ENCODE results near the gene GHRL.
"Not testable (repeated sequence)": the region's sequence is repeated elsewhere in the genome, so short reads cannot be mapped to it uniquely, and the experiment has no call there.

Gene GHRL

DNA sequence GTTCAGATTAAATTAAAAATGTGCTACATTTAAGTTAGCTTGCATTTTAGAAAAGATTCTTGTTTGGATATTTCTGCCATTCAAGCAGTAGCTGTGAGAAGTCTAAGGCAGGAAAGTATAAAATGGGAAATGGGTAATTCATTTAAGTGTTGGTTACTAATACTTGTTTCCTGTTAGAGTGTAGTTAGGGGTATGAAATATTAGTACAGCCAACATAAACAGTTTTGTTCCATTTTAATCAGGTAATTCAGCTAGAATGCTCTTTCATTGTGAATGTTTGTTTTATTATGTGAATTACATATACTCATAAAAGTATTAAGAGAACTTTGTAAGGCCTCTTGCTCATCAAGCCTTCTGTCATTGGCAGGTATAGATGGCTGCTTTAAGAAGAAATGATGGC is 24.6 kb downstream of the GHRL start:
- Histone ChIP-seq H3K36me3 (ENCODE audit: low read length) (peaks cover 33% of the 10 kb centered on the region), H3F3A (ENCODE audit: insufficient read depth) (0 out of 2 replicates have a peak, but pooled peaks cover 3% of the 10 kb centered on the region), H4K20me1 (ENCODE audit: low read depth, low read length) (peaks cover 6% of the 10 kb centered on the region; the same call in 1 of the 2 replicates), H3K27ac (ENCODE audit: low read depth, low read length) (no peak overlapping the region), H3K4me3 (ENCODE audit: insufficient read depth, low read length, poor library complexity, severe bottlenecking) (no peak overlapping the region), H3K9me2 (replicated peaks; ENCODE audit: insufficient read depth, low read length) (no peaks in the 10 kb centered on the region), H3K9ac (ENCODE audit: low read length) (no peak overlapping the region), H3K79me2 (ENCODE audit: insufficient read depth, low read length) (peaks cover 92% of the 10 kb centered on the region), H3K27me3 (ENCODE audit: low read length) (no peaks in the 10 kb centered on the region), H2AFZ (ENCODE audit: low read depth, low read length, severe bottlenecking) (no peak overlapping the region), H3K4me2 (ENCODE audit: low read depth, low read length, poor library complexity, severe bottlenecking) (no peak overlapping the region), H3K9me3 (ENCODE audit: insufficient read depth, low read length) (no peaks in the 10 kb centered on the region)
- TF ChIP-seq EZH2phosphoT487 (conservative IDR thresholded peaks at IDR 0.05; ENCODE audit: low read length) (no peak), CTCF (IDR thresholded peaks at IDR 0.05; ENCODE audit: insufficient read depth, low read length, poor library complexity, severe bottlenecking) (no peak)

- Histone ChIP-seq H3K79me2 (ENCODE audit: insufficient read depth, low read length) (peaks cover 92% of the 10 kb centered on the region), H3K36me3 (ENCODE audit: low read length) (peaks cover 36% of the 10 kb centered on the region)
- H3K9me2 ChIP-seq (replicated peaks; ENCODE audit: insufficient read depth, low read length); H3K4me2 ChIP-seq (ENCODE audit: low read depth, low read length, poor library complexity, severe bottlenecking); H3K9me3 ChIP-seq (ENCODE audit: insufficient read depth, low read length); H3K27me3 ChIP-seq (ENCODE audit: low read length); H3F3A ChIP-seq (ENCODE audit: insufficient read depth); H3K27ac ChIP-seq (ENCODE audit: low read depth, low read length); H3K9ac ChIP-seq (ENCODE audit: low read length); H3K4me3 ChIP-seq (ENCODE audit: insufficient read depth, low read length, poor library complexity, severe bottlenecking); H4K20me1 ChIP-seq (ENCODE audit: low read depth, low read length); H2AFZ ChIP-seq (ENCODE audit: low read depth, low read length, severe bottlenecking): not testable (repeated sequence)
These were observed 25.8 kb downstream of the GHRL start for GRCh38 chr3:10266936-10267335.

- Histone ChIP-seq H4K20me1 (ENCODE audit: low read depth, low read length) (peaks cover 3% of the 10 kb centered on the region; the same call in 1 of the 2 replicates), H3K27me3 (ENCODE audit: low read length) (no peaks in the 10 kb centered on the region), H3K9me3 (ENCODE audit: insufficient read depth, low read length) (no peaks in the 10 kb centered on the region), H3K4me3 (ENCODE audit: insufficient read depth, low read length, poor library complexity, severe bottlenecking) (no peak overlapping the region), H3K9me2 (replicated peaks; ENCODE audit: insufficient read depth, low read length) (no peaks in the 10 kb centered on the region), H3K9ac (ENCODE audit: low read length) (no peak overlapping the region), H3F3A (ENCODE audit: insufficient read depth) (0 out of 2 replicates have a peak, but pooled peaks cover 3% of the 10 kb centered on the region), H2AFZ (ENCODE audit: low read depth, low read length, severe bottlenecking) (no peak overlapping the region), H3K4me2 (ENCODE audit: low read depth, low read length, poor library complexity, severe bottlenecking) (no peak overlapping the region), H3K79me2 (ENCODE audit: insufficient read depth, low read length) (peaks cover 90% of the 10 kb centered on the region), H3K36me3 (ENCODE audit: low read length) (peaks cover 34% of the 10 kb centered on the region; the same call in 1 of the 2 replicates), H3K27ac (ENCODE audit: low read depth, low read length) (no peak overlapping the region)
- no peak for TF ChIP-seq CTCF (IDR thresholded peaks at IDR 0.05; ENCODE audit: insufficient read depth, low read length, poor library complexity, severe bottlenecking)
- TF ChIP-seq EZH2phosphoT487 (conservative IDR thresholded peaks at IDR 0.05; ENCODE audit: low read length) = no peak
These were observed 26.9 kb downstream of the GHRL start for GRCh38 chr3:10265833-10266232.

- Histone ChIP-seq H3K4me3 (ENCODE audit: insufficient read depth, low read length, poor library complexity, severe bottlenecking) (no peak overlapping the region), H3K79me2 (ENCODE audit: insufficient read depth, low read length) (peaks cover 88% of the 10 kb centered on the region), H2AFZ (ENCODE audit: low read depth, low read length, severe bottlenecking) (no peak overlapping the region), H3K36me3 (ENCODE audit: low read length) (peaks cover 39% of the 10 kb centered on the region; the same call in 1 of the 2 replicates), H3K9me3 (ENCODE audit: insufficient read depth, low read length) (no peaks in the 10 kb centered on the region), H3F3A (ENCODE audit: insufficient read depth) (0 out of 2 replicates have a peak, but pooled peaks cover 3% of the 10 kb centered on the region), H4K20me1 (ENCODE audit: low read depth, low read length) (peaks cover 3% of the 10 kb centered on the region; the same call in 1 of the 2 replicates), H3K9me2 (replicated peaks; ENCODE audit: insufficient read depth, low read length) (no peaks in the 10 kb centered on the region), H3K27ac (ENCODE audit: low read depth, low read length) (no peak overlapping the region), H3K4me2 (ENCODE audit: low read depth, low read length, poor library complexity, severe bottlenecking) (no peak overlapping the region), H3K9ac (ENCODE audit: low read length) (no peak overlapping the region), H3K27me3 (ENCODE audit: low read length) (no peaks in the 10 kb centered on the region)
- TF ChIP-seq EZH2phosphoT487 (conservative IDR thresholded peaks at IDR 0.05; ENCODE audit: low read length) (no peak), CTCF (IDR thresholded peaks at IDR 0.05; ENCODE audit: insufficient read depth, low read length, poor library complexity, severe bottlenecking) (no peak)
These were observed 28.9 kb downstream of the GHRL start for GRCh38 chr3:10263646-10264363.
